ENCODE results near the gene ZNHIT3. TPM values are rescaled to one million over a fixed set of nuclear protein-coding genes. Genes with fewer than 3 reads are reported as not detected.

Gene ZNHIT3
- total and polyA plus RNA-seq, 2 of the 13 experiments (the other 11 are each of a cell fraction or from before 2014, with no cell fraction given) = 66.6 to 77.4 TPM

GRCh38 chr17:36534840-36535668 lies 48.6 kb downstream of the ZNHIT3 start, which contains the start of the genes MYO19 and PIGW (continued):
- no peak for TF ChIP-seq PCBP1 (IDR thresholded peaks at IDR 0.05; ENCODE audit: borderline replicate concordance, low read depth, low read length)
- no peak for TF ChIP-seq ARNT (IDR thresholded peaks at IDR 0.05)
- TF ChIP-seq HMGXB3 (CRISPR knock-in tag; IDR thresholded peaks at IDR 0.05; ENCODE audit: borderline replicate concordance) = no peak; the same call in 1 of the 2 replicates
- TF ChIP-seq ZNF7 (CRISPR knock-in tag; IDR thresholded peaks at IDR 0.05) = no peak
- no peak for TF ChIP-seq CSRNP2 (CRISPR knock-in tag; conservative IDR thresholded peaks at IDR 0.05; ENCODE audit: low read depth)
- peak in 1 of 2 experiments; percentile 77; a peak in 2 of 4 replicates for TF ChIP-seq KLF16 (CRISPR knock-in tag; IDR thresholded peaks at IDR 0.05)
- 0 out of 2 replicates have a peak, but pooled peaks have one; percentile 18 for TF ChIP-seq ZNF629 (CRISPR knock-in tag; conservative IDR thresholded peaks at IDR 0.05)
- no peak for TF ChIP-seq GPBP1L1 (CRISPR knock-in tag; IDR thresholded peaks at IDR 0.05)
- TF ChIP-seq ZNF674 (CRISPR knock-in tag; IDR thresholded peaks at IDR 0.05; ENCODE audit: low read depth) = 0 out of 2 replicates have a peak, but pooled peaks have one; percentile 71
- TF ChIP-seq RBM22 (optimal IDR thresholded peaks at IDR 0.05; ENCODE audit: low read length) = peak; percentile 72
- TF ChIP-seq RBAK (CRISPR knock-in tag; IDR thresholded peaks at IDR 0.05) = no peak
- peak; percentile 98 for TF ChIP-seq ARID4A (CRISPR knock-in tag; IDR thresholded peaks at IDR 0.05; ENCODE audit: borderline replicate concordance)
- TF ChIP-seq TOPORS (CRISPR knock-in tag; IDR thresholded peaks at IDR 0.05) = peak; percentile 65; the same call in 1 of the 2 replicates
- TF ChIP-seq ZFP90 (CRISPR knock-in tag; IDR thresholded peaks at IDR 0.05; ENCODE audit: borderline replicate concordance) = peak; percentile 84
- peak; percentile 81 for TF ChIP-seq ZNF572 (CRISPR knock-in tag; IDR thresholded peaks at IDR 0.05)
- TF ChIP-seq RFXANK (CRISPR knock-in tag; IDR thresholded peaks at IDR 0.05) = peak; percentile 21; the same call in 1 of the 2 replicates
